Small intestine (tissue), 7 donors: ENCODE data around the gene ITFG1. TPM values are rescaled to one million over a fixed set of nuclear protein-coding genes. Genes with fewer than 3 reads are reported as not detected.
"Not testable (repeated sequence)": the region's sequence is repeated elsewhere in the genome, so short reads cannot be mapped to it uniquely, and the experiment has no call there.

Experiments
- DNase-seq, 2 donors: peaks; one replicate each; pipeline versions ENCODE4 v3.0.0 to v3.0.0-alpha.2; 2013
- FAIRE-seq: peaks from 2 replicates; lab custom pipeline; 2012; peaks lifted over from hg19 to GRCh38; lab: Jason Lieb, UNC
- H3K27ac ChIP-seq, 3 donors: one replicate each; pipeline ENCODE4 v1.5.1; 2013; ENCODE audit warnings: low read length in 2 of 3, mild to moderate bottlenecking in 2 of 3, control low read depth in 1 of 3, inconsistent platforms in 1 of 3, low read depth in 1 of 3, moderate library complexity in 1 of 3
- H3K27me3 ChIP-seq, 3 donors: one replicate each; pipeline ENCODE4 v1.6.1; 2013; ENCODE audit warnings: low read length in 3 of 3, inconsistent platforms in 1 of 3; ENCODE audit not compliant: control insufficient read depth in 3 of 3, insufficient read depth in 3 of 3
- H3K36me3 ChIP-seq, 3 donors: one replicate each; pipeline ENCODE4 v1.6.1; 2013; ENCODE audit warnings: low read length in 3 of 3, inconsistent platforms in 1 of 3, low read depth in 1 of 3, mild to moderate bottlenecking in 1 of 3, moderate library complexity in 1 of 3; ENCODE audit not compliant: control insufficient read depth in 3 of 3, insufficient read depth in 2 of 3
- H3K4me1 ChIP-seq, 3 donors: one replicate each; pipeline ENCODE4 v1.6.1; 2013; ENCODE audit warnings: low read length in 2 of 3, inconsistent platforms in 1 of 3, low read depth in 1 of 3, mild to moderate bottlenecking in 1 of 3, moderate library complexity in 1 of 3; ENCODE audit not compliant: control insufficient read depth in 3 of 3, insufficient read depth in 2 of 3
- H3K4me3 ChIP-seq, 3 donors: one replicate each; pipeline ENCODE4 v1.5.1; 2013; ENCODE audit warnings: low read length in 3 of 3, control low read depth in 1 of 3, inconsistent platforms in 1 of 3, low read depth in 1 of 3, mild to moderate bottlenecking in 1 of 3, moderate library complexity in 1 of 3
- H3K9me3 ChIP-seq, 2 donors: one replicate each; pipeline ENCODE4 v1.6.1; 2013; ENCODE audit warnings: low read depth in 1 of 2, low read length in 1 of 2; ENCODE audit not compliant: control insufficient read depth in 2 of 2, insufficient read depth in 1 of 2
- WGBS, 3 donors: extraction: QIAGEN DNeasy Blood & Tissue Kit; methylation state at CpG; one replicate each; pipeline ENCODE4 v1.1.7; 2013; 5-methylcytosine and 5-hydroxymethylcytosine counted together
- polyA plus RNA-seq, 4 donors: library from polyadenylated mRNA; stranded (reverse) in 3 of 4; unstranded in 1 of 4; fragments of 200-250 nt in 3 of 4; fragments of 120-200 nt in 1 of 4; gene quantifications; one replicate each; pipeline versions ENCODE4 v1.2.1 to v1.2.3, GENCODE V29; 2013
- donor health status: healthy with polysubstance abuse.
- donor health status: control.
- donor health status: control.
- donor health status: Bipolar disorder and iron deficiency.
- donor health status: healthy.

The ITFG1 gene
- polyA plus RNA-seq, 4 donors, result 19.5 to 59.9 (median 25.5) TPM

DNA sequence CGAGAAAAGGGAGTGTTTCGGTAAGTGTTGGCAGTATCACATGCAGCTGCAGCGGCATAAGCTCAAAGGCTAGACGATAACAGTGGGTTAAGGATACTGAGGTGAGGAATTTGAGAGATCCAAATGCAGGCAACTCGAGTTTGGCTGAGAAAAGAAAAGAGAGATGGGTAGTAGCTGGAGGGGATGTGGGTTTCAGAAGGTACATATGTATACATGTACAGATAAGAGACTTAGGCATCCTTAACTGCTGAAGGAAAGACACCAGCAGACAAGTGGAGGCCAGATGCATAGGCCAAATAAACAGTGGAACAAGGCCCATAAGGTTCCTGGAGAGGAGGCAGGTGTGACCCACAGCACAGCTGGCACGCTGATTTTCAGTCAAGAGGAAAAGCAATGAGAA is 230.6 kb downstream of the ITFG1 start:
- WGBS, 3 donors, result 77 to 89% (median 86%) methylated on average over 6 of the region's 6 CpGs
- FAIRE-seq, result no peak

DNA sequence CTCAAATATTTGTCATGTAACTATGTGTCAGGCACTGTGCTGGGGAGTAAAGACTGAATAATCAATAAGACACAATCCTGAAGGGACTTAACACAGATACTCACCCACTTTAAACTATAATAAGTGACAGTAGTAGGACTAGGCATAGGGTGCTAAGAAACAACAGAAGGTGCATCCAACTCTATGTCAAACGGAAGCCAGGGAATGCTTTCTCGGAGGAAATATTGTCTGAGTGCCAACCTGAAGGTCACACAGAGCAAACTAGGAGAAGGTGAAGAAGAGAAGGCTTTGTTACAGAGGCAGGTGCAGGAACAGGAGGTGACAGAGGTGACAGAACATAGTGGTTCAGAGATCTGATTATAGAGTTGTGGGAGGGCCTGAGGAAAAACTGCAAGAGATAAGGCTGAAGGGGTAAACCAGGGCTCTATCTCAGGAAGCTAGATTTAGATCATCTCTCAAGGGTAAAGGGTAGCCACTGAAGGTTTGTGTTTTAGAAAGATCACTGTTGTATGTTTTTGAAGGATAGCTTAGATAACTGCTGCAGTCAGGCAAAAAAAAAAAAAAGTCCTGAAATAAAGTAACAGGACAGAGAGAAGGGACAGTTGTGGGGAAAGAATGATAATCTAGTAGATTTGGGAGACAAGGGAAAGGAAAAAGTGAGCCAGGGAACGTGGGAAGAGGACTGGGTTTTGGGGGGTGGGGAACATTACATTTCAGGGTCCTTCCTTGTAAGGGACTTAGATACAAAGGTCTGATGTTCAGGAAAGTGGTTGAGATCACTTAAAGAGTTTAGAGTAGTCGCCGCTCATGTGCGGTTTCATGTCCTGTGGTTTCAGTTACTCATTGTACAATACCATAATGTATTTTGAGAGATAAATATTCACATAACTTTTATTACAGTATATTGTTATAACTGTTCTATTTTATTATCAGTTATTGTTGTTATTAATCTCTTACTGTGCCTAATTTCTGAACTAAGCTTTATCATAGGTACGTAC is 231.5 kb downstream of the ITFG1 start:
- Histone ChIP-seq H3K27me3 (no peaks in the 10 kb centered on the region), H3K36me3 (peaks cover 0 to 7% (median 2%) of the 10 kb centered on the region in 3 donors), H3K4me3 (no peak overlapping the region), H3K4me1 (no peaks in the 10 kb centered on the region), H3K27ac (no peak overlapping the region), H3K9me3 (no peaks in the 10 kb centered on the region)
- WGBS, 3 donors, result 52 to 75% (median 65%) methylated on average over 7 of the region's 7 CpGs
- no peak for FAIRE-seq
- peak in 1 of 2 donors; percentile 1 for DNase-seq

More for the DNA sequence above, 230.6 kb downstream of the ITFG1 start:
- no peak overlapping the region for H3K4me3 ChIP-seq
- H3K4me1 ChIP-seq, result no peaks in the 10 kb centered on the region
- no peaks in the 10 kb centered on the region for H3K27me3 ChIP-seq
- no peak overlapping the region for H3K27ac ChIP-seq
- H3K36me3 ChIP-seq, result peaks cover 0 to 9% (median 2%) of the 10 kb centered on the region in 3 donors
- H3K9me3 ChIP-seq, result no peaks in the 10 kb centered on the region
- peak in 1 of 2 donors; percentile 13 for DNase-seq

DNA sequence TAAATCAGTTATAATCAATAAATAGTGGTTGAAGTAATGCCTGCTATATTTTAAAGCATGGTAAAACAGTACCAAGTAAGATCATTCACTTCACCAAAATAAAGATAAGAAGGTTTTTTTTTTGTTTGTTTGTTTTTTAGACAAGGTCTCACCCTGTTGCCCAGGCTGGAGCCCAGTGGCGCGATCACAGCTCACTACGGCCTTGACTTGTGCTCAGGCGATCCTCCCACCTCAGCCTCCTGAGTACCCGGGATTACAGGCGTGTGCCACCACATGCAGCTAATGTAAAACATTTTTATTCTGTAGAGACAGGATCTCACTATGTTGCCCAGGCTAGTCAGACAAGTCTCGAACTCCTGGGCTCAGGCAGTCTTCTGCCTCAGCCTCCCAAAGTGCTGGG is 232.6 kb downstream of the ITFG1 start:
- no peak overlapping the region for H3K27ac ChIP-seq
- no peak for DNase-seq
- no peaks in the 10 kb centered on the region for H3K4me1 ChIP-seq
- H3K9me3 ChIP-seq, result no peaks in the 10 kb centered on the region
- FAIRE-seq, result no peak
- H3K27me3 ChIP-seq, result no peaks in the 10 kb centered on the region
- 96 to 97% (median 96%) methylated on average over 7 of the region's 7 CpGs for WGBS, 3 donors
- peaks cover 0 to 7% (median 2%) of the 10 kb centered on the region in 3 donors for H3K36me3 ChIP-seq
- H3K4me3 ChIP-seq, result no peak overlapping the region

DNA sequence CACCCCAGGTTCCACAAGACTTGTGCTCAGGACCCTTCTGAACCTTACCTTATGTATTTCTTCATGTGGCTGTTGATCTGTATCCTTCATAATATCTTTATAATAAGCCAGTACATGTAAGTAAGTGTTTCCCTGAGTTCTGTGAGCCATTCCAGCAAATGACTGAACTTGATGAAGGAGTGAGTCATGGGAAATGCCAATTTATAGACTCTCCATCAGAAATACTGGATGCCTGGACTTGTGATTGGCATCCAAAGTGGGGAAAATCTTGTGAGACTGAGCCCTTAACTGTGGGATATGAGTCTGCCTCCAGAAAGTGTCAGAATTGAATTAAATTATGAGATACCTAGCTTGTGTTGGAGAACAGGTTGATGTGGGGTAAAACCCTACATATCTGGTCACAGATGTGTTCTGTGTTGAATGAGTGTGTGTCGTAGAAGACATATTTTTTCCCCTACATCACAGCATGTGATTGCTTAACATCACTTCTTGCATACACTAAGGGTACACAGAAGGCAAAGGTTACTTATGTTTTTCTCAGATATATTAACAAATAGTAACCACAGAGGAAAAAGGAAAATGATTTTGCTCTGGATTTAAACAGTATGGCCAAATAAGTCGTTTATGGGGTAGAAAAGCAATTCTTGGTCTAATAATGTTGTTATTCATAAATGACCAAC is 247.0 kb downstream of the ITFG1 start:
- no peak for FAIRE-seq

GRCh38 chr16:47211218-47211617 is 249.6 kb downstream of the ITFG1 start:
- FAIRE-seq (no peak), DNase-seq (no peak)
- no peaks in the 10 kb centered on the region for H3K27me3 ChIP-seq
- no peak overlapping the region for H3K4me3 ChIP-seq
- H3K27ac ChIP-seq, result no peak overlapping the region
- peaks cover 3 to 4% (median 4%) of the 10 kb centered on the region in 3 donors for H3K36me3 ChIP-seq
- H3K4me1 ChIP-seq, result no peaks in the 10 kb centered on the region
- H3K9me3 ChIP-seq, result no peaks in the 10 kb centered on the region
- WGBS, 3 donors, result 83 to 97% (median 92%) methylated on average over 4 of the region's 4 CpGs

More for the DNA sequence above, 247.0 kb downstream of the ITFG1 start:
- DNase-seq, result no peak
- Histone ChIP-seq H3K9me3 (no peaks in the 10 kb centered on the region), H3K27me3 (no peaks in the 10 kb centered on the region), H3K4me1 (no peaks in the 10 kb centered on the region), H3K27ac (no peak overlapping the region), H3K36me3 (peaks cover 0 to 9% (median 4%) of the 10 kb centered on the region in 3 donors), H3K4me3 (no peak overlapping the region)
- WGBS, 3 donors, result 84 to 90% (median 89%) methylated on average over 2 of the region's 2 CpGs

GRCh38 chr16:47204736-47205504 is 255.9 kb downstream of the ITFG1 start:
- Histone ChIP-seq H3K27me3 (no peaks in the 10 kb centered on the region), H3K4me1 (no peaks in the 10 kb centered on the region), H3K36me3 (peaks cover 0 to 3% (median 0%) of the 10 kb centered on the region in 3 donors), H3K9me3 (no peaks in the 10 kb centered on the region), H3K4me3 (no peak overlapping the region), H3K27ac (no peak overlapping the region)
- no peak for FAIRE-seq
- WGBS, 3 donors, result 83 to 92% (median 85%) methylated on average over 4 of the region's 4 CpGs
- no peak for DNase-seq

DNA sequence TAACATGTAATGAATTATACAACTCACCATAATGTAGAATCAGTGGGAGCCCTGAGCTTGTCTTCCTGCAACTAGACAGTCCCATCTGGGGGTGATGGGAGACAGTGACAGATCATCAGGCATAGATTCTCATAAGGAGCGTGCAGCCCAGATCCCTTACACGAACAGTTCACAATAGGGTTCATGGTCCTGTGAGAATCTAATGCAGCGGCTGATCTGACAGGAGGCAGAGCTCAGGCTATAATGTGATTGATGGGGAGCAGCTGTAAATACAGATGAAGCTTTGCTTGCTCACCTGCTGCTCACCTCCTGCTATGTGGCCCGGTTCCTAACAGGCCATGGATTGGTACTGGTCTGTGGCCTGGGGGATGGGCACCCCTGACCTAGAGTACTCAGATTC is 257.4 kb downstream of the ITFG1 start:
- not testable (repeated sequence) for H3K27me3 ChIP-seq, H3K4me3 ChIP-seq, DNase-seq, H3K9me3 ChIP-seq, H3K36me3 ChIP-seq, H3K27ac ChIP-seq, H3K4me1 ChIP-seq, FAIRE-seq
- WGBS, 3 donors, result 89 to 94% (median 91%) methylated on average over 4 of the region's 4 CpGs

- no peaks in the 10 kb centered on the region for H3K9me3 ChIP-seq
- DNase-seq (no peak), FAIRE-seq (no peak)
- H3K4me3 ChIP-seq, result no peak overlapping the region
- H3K27me3 ChIP-seq, result no peaks in the 10 kb centered on the region
- no peaks in the 10 kb centered on the region for H3K4me1 ChIP-seq
- peaks cover 0 to 3% (median 0%) of the 10 kb centered on the region in 3 donors for H3K36me3 ChIP-seq
- H3K27ac ChIP-seq, result no peak overlapping the region
- WGBS, 3 donors, result 95 to 97% (median 97%) methylated on average over 2 of the region's 2 CpGs
Observed at GRCh38 chr16:47198180-47198575, 262.7 kb downstream of the ITFG1 start.
